ENCODE results near the gene KCNIP4.
"Not testable (repeated sequence)": the region's sequence is repeated elsewhere in the genome, so short reads cannot be mapped to it uniquely, and the experiment has no call there.

The KCNIP4 gene

DNA sequence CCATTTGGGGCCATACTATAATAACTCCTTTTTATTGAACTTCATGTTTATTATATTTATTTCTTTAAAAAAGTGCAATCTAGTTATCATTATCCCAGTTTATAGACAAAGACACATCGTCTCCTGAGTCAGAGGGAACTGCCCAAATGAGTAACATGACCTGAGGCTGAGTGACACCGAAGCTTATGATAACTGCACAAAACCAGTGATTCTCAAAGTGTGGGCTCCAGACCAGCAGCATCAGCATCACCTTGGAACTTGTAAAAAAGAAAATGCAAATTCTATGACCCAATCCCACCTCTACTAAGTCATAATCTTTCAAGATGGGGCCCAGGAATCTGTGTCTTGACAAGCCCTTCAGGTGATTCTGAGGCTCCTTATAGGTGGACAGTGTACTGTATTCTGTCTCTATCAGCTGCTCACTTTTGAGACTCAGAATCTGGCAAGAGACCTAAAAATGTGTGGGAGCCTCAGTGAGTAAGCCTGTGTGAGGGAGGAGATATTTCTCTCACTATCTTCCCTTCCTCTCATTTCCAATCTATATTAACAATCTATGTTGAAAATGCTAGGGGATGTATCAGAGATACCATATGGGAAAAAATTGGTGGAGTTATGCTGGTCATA lies 1101.3 kb downstream of the KCNIP4 start:
- DNase-seq (ENCODE audit: low spot score), result no peak

DNA sequence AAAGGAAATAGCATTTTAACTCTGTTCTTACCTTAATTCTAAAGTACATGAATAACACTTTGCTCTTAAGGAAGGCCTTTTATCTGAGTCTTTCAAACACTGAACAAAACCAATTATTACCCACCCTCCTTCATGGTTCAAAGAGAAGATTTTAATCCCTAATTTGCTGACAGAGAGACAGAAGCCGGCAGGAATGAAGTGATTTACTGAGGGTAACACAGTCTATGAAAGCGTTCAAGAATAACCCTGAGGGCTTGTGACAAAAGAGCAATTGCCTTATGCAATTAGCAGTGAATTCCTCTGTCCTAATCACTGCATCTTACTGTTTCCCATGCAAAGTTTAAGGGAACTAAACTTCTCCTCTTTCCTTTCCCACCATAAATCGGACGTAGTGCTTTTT lies 1104.3 kb downstream of the KCNIP4 start:
- no peak for DNase-seq (ENCODE audit: low spot score)

DNA sequence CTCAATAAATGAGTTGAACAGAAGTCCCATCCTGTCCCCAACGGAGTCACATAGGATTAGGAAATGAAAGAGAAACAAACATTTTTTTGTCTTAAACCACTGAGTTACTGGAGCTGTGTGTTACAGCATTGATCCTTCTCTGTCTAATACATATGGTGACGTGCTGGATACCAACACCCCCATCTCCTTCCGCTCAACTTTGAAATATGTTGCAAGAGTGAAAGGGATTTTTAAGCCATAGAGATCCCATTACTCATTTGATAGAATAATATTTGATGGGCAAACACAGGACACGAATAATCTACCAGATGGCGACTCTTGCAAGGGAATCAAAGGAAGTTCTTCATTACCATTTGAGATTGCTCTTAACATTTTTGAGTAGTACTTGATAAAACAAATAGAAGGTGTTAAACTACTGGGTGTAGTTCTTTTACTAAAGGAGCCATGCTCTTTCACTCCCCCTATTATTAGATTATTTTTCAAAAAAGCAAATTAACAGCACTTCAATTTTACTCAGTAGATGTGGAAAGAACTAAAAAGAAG lies 1107.9 kb downstream of the KCNIP4 start:
- DNase-seq (ENCODE audit: low spot score), result no peak

GRCh38 chr4:20839957-20840356 lies 1108.6 kb downstream of the KCNIP4 start:
- DNase-seq (ENCODE audit: low spot score), result no peak

DNA sequence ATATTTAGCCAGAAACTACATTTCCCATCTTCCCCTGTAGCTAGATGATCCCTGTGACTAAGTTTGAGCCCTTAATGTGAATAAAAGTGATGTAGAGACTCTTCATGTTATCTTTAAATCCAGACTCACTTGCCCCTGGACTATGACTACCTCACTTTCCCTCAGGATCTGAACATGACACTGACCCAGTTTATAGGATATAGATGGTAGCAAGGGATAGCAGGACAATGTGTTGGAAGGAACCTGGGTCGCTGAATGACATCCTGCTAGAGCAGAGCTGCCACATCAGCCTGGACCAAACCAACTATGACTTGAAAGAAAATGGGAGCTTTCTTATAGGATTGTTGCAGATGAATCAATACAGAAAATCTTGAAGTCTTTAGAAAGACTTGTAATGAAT lies 1110.1 kb downstream of the KCNIP4 start:
- no peak for DNase-seq (ENCODE audit: low spot score)

DNA sequence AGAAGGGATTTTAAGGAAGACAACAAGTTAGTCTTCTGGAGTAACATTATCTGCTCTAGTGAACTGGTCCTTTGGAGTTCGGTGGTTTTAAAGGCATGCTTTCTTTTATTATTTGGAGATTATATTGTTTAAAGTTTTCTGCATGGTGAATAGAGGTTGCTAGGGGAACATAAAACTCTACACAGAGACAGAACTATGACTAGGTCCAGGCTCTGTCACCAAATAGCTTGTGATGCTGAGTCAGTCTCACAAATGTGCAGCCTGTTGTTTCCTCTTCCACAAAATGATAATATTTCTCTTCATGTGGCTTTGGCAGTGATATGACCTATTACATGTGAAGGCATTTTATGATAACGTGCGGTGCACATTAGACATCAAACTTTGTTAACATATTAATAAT lies 1115.7 kb downstream of the KCNIP4 start:
- DNase-seq (ENCODE audit: low spot score), result no peak

DNA sequence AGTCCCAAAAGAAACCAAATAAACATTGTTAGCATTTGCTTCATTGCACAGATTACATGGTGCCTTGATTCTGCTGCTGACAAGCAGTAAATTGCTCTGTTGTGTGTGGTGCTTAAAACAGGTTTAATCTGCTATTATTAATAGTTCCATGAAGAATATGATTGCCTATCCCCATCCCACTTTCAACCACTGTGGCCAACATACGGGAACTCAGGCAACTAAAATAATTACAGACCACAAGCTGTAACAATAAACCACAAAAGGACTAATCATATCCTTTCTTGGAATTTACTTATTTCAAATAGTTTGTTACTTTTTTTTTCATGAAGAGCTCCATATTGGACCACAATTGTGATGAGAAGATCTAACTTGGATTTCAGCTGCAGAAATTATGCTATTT lies 1116.8 kb downstream of the KCNIP4 start:
- DNase-seq (ENCODE audit: low spot score), result no peak

DNA sequence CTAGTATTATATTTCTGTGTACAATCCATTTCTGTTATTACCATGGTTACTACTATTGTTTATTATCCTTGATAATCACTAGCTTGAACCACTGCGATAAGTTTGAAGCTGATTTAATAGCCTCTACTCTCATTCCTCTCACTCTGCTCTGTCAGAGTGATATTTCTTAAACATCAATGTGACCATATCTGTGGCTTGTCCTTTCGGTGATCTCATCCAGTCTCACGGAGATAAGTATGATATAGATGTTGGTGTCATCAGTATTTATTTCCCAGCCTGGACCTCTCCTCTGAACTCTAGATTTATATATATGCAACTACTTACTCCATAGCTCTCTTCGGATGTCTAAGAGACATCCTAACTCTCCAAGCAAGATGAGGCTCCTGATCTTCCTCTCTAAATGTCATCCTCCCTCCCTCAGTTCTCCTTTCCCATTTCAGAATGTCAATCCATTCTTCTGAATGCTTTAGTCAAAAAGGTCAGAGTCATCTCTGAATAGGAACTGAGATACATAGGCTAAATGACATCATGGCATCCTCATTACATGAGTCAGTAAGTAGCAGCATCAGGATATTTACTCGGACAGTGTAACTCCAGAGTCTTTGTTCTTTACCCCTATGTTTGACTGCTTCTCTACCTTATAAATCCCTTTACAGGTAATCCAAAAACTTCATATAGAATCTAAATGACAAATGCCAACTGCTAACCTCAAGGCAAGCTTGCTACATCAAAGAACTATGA lies 1118.8 kb downstream of the KCNIP4 start:
- DNase-seq (ENCODE audit: low spot score), result no peak

- DNase-seq (ENCODE audit: low spot score), result no peak
Measured at GRCh38 chr4:20825505-20825904, 1123.1 kb downstream of the KCNIP4 start.

GRCh38 chr4:20816287-20816686 lies 1132.3 kb downstream of the KCNIP4 start:
- no peak for DNase-seq (ENCODE audit: low spot score)

- DNase-seq (ENCODE audit: low spot score), result no peak
Measured at GRCh38 chr4:20813700-20814099, 1134.9 kb downstream of the KCNIP4 start.

- DNase-seq (ENCODE audit: low spot score), result no peak
Measured at GRCh38 chr4:20809812-20810211, 1138.8 kb downstream of the KCNIP4 start.

DNA sequence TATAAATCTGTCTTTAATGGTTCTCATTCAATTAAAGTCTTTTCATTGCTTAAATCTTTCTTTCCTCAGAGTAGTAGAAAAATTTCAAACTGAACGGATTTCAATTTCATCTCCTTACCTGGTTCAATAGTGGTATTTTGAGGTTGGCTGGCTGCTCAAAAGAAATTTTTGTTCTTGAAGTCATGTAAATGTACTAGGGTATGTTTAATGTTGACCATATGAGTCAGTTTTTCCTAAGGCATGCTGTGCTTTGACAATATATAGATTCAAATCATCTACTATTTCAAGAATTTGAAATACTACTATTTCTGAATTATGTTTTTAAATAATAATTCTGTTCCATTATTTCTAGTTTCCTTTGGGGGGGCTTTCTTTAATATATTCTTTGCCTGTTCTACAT lies 1142.9 kb downstream of the KCNIP4 start:
- DNase-seq (ENCODE audit: low spot score), result no peak

GRCh38 chr4:20787940-20788665 lies 1160.5 kb downstream of the KCNIP4 start:
- DNase-seq (ENCODE audit: low spot score), result no peak

GRCh38 chr4:20783134-20783533 lies 1165.4 kb downstream of the KCNIP4 start:
- not testable (repeated sequence) for DNase-seq (ENCODE audit: low spot score)

DNA sequence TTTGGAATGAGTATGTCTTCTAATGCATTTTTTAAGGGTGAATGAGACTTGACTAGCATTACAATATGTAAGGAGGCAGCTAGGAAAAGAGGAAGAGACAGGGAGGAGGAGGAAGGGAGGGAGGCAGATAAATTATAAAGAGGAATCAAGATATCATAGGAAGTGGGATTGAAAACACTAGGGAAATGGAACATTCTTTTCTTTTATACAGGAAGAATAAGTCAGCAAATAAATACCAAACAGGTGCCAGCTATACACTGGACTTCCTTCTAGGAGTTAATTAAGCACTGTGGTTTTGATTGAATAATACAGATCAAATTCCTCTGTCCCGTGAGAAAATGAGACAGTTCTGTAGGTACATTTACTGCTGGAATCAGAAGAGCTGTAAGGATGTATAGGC lies 1169.7 kb downstream of the KCNIP4 start:
- DNase-seq (ENCODE audit: low spot score), result no peak

DNA sequence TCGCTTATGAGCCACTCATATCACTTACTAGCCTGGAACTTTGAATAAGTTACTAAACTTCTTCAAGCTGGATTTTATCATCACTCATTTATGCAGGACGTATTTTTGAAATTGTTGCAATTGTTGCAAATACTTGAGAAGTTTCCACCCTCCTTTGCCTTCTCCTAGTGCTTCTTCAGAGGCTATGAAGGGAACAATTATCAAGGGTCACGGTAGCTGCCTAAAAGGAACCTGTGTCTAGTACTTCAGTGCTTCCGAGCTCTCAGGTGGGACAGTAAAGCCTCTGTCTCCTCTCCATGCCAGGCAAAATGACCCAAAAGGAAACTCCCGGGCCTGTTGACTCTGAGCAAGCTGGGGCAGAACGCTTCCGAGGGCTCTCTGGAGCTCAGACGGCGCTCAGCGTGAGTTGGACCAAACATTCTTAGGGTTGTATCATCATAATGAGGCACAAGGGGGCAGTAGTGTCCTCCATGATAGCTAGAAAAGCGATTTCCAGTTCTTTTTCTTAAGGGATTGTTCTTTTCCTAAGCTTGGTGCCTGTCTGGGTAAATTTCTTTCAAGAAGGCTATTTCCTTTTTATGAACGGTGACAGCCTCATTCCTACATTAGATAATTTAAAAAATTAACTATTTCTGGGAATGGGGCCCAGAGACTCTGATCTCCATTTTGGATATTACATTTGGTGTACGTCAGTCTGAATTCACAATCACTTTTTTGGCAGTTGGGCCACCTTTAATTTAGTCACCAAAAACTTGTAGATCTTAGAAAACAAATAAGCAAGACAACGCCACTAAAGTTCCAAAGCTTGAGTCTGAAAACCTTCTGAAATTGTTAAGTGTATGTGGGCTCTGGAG lies 1175.2 kb downstream of the KCNIP4 start:
- peak; percentile 5 for DNase-seq (ENCODE audit: low spot score)

GRCh38 chr4:20764366-20764992 lies 1184.1 kb downstream of the KCNIP4 start:
- no peak for DNase-seq (ENCODE audit: low spot score)

DNA sequence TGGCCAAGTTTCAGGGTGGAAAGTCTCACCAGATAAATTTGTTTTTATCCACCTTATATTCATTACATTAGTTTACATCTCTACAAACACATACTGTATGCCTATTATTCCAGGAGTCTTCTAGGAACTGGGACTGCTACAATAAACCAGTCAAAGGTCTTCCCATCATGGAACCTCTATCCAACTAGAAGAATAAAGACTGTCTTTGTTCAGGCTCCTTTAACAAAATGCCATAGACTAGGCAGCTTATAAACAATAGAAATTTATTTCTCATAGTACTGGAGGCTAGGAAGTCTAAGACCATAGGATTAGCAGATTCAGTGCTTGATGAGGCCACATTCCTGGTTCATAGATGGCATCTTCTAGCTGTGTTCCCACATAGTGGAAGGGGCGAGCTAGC lies 1186.7 kb downstream of the KCNIP4 start:
- no peak for DNase-seq (ENCODE audit: low spot score)

DNA sequence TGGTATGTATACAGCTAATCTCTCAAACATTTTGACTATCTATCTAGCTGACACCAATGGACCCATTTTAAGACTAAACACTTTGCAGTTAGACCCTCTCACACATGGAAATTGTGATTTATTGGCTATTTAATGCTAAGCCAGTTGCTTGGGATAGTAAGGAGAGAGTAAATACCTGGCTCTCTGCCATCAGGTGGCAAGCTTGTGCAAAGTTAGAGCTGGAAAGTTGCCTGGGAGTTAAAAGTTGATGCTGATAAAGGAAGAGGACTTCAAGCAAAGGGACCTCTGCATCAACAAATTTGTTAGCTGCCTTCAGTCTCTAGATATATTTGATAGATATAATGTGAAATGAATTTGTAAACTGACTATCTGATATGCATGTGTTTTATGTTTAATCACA lies 1187.2 kb downstream of the KCNIP4 start:
- no peak for DNase-seq (ENCODE audit: low spot score)

- DNase-seq (ENCODE audit: low spot score), result no peak
Measured at GRCh38 chr4:20760053-20760452, 1188.5 kb downstream of the KCNIP4 start.

DNA sequence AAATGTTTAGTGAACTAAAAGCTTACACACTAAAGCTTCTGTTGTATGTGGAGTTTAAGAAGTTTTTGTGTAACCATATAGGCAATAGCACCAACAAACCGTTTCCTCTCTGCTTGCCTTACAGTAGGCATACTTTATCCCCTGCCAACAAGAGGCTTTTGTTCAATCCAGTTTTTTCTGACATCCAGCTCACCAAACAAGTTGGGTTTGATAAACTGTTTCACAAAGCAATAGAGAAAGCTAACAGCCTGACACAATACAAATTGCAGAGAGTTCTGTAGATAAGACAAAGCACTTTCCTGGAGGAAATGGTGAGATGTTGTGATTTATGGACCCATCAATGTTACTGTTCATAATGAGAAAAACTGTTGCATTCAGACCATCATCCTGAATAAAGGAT lies 1194.5 kb downstream of the KCNIP4 start:
- no peak for DNase-seq (ENCODE audit: low spot score)
